NCI-H1092 treated with DMSO at 0.1 percent for 48 hours (cell line): ENCODE results near the gene DGKG.
A peak's percentile ranks its signal among the peaks of the same experiment; 100 is the strongest.

ENCODE experiments used
- DNase-seq: peaks from one replicate; lab custom pipeline; 2025; lab: John Stamatoyannopoulos, UW

Gene DGKG

DNA sequence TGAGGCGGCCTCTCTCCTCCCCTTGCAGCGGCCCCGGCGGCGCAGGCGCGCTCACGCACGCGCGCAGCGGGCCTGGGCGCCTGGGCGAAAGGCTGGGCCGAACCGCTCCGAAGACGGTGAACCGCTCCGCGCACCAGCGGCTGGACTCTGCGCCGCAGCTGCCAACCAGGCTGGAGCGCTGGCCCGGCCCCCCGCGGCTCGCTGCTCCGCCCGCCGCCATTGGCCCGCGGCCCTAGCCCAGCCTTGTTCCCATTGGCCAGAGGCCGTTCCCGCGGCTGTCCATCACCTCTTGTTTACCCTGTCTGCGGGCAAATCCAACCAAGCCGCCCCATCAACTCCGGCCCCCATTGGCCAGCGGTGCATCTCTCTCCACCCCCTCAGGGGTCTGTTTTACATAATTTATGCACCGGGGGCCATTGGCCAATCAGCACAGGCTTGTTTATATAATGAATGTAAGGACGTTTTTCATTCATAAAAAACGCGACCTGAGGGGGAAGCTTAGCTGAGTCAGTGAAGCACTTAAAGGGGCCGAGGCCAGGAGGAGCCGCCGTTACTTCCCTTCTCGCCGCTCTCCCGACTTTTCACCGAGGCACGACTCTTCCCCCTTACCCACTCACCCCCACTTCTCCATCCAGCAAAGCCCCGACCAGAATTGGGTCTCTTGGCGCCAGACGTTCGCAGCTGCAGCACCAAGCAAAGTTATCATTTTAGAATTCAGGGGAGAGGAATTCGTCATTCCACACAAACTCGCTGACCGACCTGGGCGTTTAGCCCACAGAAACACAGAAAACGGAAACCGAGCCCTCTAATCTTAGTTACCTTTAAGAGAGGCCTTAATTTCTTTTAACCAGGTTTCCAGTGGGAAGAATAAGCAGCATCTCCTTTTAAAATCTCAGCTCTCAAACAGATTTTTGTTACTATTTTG lies 252.8 kb downstream of the DGKG start, which contains the start of gene ETV5:
Gene ETV5 (minus strand): TSS at position 149 of the 925 bp plus-strand sequence. CDS start 3,221 bp downstream, outside the sequence.
- peak; percentile 99 for DNase-seq

DNA sequence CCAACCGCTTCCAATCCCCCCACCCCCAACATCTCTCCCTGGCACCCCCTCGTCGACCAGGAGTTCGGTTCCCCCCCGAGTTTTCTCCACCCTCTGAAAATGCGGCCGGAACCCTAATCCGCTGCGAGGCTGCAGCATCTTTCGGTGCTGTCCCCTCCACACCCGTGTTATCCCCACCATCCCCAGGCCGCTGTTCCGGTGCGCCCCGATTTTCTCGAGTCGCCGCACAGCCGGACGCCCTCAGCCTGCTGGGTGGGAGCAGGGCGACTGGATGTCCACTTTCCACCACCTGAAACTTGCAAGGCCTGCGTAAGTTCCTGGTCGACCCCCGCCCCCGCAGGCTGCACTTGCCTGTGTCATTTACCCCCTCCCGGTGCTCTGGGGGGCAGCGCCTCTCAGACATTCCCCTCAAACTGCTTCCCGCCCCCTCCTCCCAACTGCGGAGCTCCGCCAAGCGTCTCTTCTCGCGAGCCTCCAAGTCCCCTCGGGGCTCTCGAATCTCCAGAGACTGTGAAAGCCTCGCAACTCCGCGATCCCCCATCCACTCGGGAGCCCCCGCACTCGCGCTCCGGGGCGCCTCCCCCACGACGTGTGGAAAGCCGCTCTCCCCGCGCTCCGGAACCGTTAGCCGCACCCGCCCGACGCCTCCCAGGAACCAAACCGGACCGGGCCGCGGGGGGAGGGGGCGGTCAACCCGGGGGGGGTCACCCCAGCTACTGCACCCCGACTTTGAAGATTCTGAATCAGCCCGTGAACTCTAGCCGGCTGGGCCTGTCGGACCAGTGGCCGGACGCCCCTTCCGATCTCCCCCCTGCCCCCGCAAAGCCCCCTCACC lies 253.7 kb downstream of the DGKG start:
- DNase-seq: peak; percentile 24

DNA sequence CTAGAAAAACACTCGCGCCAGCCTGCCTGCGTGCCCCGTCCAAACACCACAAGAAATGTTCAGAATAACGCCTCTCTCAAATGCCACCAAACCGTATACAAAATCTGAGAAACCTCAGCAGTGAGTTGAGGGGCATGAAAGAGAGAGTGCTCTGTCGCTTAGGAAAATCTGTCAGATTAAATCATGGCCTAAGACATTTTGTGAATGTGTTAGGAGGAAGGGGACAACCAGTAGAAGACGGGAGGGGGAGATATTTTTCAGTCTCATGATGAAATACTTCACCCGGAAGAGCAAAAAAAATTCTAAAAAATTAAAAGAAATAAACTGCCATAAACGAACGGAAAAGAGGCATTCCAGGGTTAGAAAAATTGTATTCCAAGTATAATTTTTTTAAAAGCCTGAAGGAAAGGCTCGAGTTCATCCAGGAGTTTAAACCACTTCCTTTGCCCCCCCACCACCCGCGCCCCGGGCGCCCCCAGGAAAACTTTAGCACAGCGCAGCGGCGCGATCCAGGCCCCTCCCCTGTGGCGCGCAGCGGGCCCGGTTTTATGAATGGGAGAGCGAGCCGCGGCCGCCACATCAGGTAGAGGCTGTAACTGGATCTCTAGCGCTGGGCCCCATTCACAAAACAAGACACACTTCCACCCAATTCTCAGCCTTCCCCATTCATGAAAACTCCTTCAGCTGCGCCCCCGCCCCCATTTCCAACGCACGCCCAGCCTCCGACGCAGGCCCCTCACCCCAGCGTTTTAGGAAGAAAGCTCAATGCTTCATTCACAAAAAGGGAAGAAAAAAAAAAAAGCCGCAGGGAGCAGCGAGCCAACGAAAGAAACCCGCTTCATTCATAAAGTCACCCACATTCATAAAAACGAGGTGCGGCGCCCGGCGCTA lies 254.6 kb downstream of the DGKG start:
- peak; percentile 84 for DNase-seq

DNA sequence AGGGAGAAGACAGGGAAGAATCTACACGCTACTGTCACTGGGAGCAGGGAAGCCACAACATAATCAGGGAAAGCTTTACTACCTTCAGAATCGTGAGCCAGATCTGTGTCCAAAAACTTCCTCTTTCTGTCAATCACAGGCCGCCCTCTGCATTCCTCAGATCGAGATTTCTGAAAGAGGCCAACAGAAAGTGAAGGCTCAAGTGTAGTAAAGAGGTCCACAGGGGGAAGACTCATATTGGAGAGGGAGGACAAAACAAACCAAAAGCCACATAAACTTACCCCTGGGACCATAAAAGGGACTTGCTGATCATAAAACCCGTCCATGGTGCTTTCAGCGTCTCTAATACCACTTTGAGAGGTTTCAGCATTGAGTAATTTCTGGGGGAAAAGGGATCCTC lies 256.5 kb downstream of the DGKG start:
- DNase-seq: no peak

GRCh38 chr3:186102687-186103086 lies 259.3 kb downstream of the DGKG start:
- DNase-seq: no peak

DNA sequence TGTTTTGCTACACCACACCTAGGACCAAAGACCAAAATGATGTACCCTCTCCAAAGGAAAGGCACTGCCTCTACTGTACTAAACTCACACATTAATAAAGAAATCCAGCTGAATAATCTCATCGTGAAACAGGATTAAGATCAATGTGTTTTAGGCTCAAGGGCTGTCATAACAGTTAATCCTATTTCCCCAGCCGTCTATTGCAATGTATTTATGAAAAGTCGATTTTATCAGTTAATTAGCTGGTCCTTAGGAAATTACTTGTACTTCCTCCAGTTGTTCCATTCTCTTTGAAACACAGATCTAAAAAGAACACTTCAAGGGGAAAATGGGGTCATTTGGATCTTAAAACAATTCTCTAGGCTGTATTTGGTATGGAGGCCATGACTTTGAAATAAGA lies 261.6 kb downstream of the DGKG start:
- no peak for DNase-seq

- peak; percentile 20 for DNase-seq
These were observed 262.9 kb downstream of the DGKG start for GRCh38 chr3:186099178-186099577.

GRCh38 chr3:186098740-186099139 lies 263.3 kb downstream of the DGKG start:
- DNase-seq: no peak

GRCh38 chr3:186097663-186098451 lies 264.2 kb downstream of the DGKG start:
- peak; percentile 86 for DNase-seq

DNA sequence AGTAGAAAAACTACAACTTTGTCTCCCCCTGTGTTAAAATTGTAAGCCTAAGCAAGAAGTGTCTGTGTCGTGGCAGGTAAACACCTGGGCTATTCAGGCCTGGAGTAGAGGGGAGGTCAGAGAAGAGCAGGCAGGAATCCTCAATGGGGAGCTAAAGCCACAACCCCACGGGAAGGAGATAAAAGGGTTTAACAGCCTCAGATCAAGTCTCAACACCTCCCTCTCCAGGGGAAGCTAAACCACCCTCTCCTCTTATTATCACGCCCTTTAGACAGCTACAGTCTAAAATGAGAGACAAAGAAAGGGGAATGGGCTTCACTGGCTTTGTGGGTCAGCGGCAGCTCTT lies 264.7 kb downstream of the DGKG start:
- DNase-seq: no peak
